GM12873 (cell line): Measurements from ENCODE around the gene ANKRD53.

ENCODE experiments used
- TF ChIP-seq, protein P1 (sequence below): IDR thresholded peaks from 2 replicates; pipeline ENCODE4 v1.5.1; 2012; ENCODE audit warnings: low read depth, mild to moderate bottlenecking, moderate library complexity, low read length, control low read depth; ENCODE audit not compliant: insufficient read depth; ENCODE audit errors: missing control alignments

ANKRD53 gene

DNA sequence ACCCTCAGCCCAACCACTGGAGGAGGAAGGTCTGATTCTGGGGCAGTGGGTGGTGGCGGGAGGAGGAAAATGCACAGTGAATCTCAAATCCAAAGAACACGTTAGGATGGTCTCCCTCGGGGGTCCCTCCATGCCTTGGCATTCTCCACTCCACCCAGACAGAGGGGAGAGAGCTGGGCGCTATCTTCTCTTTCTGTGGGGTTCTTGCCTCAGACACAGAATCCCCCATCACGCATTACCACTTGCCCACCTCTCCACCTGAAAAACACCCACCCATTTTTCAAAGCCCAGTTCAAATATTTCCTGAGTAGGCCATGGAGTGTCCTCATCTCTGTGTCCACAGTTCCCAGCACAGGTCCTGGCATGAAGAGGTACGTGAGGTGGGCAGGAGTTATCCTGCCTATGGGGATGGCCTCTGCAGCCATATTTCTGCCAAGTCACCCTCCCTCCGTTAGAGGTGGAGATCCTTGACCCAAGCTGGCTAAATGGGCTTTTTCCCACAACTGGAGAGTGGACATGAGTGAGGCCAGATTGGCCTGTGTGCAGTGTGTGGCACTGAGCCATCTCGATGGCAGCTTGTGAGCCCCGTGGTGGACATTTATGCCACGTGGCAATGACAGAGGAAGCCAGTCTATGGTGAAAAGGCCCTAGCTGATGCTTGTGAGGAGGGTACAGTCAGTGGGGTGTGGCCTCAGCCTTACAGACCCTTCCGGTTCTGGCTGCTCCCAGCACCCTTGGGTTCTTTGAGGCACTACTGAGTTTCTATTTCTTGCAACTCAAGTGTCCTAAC, 25.7 kb downstream of the ANKRD53 start:
- TF ChIP-seq, protein P1, sequence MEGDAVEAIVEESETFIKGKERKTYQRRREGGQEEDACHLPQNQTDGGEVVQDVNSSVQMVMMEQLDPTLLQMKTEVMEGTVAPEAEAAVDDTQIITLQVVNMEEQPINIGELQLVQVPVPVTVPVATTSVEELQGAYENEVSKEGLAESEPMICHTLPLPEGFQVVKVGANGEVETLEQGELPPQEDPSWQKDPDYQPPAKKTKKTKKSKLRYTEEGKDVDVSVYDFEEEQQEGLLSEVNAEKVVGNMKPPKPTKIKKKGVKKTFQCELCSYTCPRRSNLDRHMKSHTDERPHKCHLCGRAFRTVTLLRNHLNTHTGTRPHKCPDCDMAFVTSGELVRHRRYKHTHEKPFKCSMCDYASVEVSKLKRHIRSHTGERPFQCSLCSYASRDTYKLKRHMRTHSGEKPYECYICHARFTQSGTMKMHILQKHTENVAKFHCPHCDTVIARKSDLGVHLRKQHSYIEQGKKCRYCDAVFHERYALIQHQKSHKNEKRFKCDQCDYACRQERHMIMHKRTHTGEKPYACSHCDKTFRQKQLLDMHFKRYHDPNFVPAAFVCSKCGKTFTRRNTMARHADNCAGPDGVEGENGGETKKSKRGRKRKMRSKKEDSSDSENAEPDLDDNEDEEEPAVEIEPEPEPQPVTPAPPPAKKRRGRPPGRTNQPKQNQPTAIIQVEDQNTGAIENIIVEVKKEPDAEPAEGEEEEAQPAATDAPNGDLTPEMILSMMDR: no peak

DNA sequence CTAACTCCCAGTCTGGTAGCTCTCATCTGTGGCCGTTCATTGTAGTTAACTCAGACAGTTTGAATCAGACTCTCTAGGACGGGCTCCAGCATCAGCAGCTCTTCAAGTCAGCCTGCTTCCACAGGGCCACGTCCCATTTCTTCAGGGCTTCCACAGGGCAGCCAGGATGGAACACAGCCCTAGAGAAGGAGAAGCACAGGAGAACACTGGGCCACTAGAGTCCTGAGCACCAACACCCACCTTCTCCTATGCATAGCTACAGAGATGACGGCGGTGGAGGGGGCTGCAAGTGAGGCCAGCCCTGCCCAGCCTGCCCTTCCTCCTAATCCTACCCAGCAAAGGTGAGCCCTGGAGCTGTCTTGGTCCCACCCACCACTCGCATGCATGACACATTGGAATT, 26.4 kb downstream of the ANKRD53 start:
- TF ChIP-seq, protein P1: no peak

DNA sequence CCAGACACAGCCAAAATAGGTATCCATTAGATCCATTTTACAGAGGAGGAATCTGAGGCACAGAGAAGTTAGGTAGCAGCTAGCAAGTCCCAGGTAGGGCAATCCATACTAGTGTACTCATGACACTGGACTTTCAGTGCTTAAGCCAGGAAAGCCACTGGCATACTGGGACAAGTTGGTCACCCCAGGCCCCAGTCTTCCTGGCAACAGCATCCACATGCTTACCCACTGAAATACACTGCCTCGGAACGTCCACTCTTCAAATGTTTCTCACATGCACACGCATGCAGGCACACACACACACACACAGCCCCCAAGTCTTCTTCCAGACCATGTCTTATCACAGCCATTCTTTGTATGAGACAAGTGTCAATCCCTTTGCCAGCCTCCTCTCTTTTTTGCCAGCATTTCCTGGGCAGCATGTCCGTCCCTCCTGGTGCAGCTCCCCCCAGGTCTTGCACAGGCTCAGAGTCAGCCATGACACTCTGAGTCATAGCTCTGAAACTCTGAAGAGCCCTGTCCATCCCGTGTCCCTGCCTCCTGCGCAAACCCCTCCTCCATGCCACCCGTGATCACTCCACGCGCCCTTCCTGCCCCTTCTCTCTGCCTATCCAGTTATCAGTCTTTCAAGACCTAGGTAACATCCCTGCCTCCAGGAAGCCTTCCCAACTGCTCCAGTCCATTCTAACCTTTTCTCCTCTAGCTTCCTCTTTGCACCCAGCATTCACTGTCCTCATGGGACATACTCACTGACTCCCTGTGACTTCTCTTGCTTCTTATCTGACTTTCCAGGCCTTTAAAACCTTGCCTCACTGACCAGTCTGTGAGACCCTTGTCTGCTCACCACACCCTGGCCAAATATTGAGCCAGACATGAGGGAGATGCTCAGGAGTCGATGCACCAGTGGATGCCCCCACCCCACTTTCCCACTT, 27.1 kb downstream of the ANKRD53 start:
- TF ChIP-seq, protein P1: no peak

DNA sequence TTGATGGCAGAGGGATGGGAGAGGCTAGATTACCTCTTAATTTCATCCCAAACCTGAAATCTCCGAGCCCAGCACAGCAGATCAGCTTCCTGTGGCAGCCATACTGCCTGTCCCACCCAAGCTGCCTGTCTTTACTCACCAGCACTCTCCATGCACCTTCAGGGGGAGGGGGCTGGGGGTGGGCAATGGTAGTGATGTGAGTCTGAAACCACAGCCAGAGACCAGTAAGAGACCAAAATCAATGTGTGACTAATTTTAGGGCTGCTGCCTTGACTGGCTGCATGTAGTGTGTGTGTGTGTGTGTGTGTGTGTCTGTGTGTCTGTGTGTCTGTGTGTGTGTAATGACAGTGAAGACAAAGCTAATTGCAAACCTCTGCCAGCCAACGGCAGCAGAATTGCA, 27.9 kb downstream of the ANKRD53 start:
- TF ChIP-seq, protein P1: no peak

DNA sequence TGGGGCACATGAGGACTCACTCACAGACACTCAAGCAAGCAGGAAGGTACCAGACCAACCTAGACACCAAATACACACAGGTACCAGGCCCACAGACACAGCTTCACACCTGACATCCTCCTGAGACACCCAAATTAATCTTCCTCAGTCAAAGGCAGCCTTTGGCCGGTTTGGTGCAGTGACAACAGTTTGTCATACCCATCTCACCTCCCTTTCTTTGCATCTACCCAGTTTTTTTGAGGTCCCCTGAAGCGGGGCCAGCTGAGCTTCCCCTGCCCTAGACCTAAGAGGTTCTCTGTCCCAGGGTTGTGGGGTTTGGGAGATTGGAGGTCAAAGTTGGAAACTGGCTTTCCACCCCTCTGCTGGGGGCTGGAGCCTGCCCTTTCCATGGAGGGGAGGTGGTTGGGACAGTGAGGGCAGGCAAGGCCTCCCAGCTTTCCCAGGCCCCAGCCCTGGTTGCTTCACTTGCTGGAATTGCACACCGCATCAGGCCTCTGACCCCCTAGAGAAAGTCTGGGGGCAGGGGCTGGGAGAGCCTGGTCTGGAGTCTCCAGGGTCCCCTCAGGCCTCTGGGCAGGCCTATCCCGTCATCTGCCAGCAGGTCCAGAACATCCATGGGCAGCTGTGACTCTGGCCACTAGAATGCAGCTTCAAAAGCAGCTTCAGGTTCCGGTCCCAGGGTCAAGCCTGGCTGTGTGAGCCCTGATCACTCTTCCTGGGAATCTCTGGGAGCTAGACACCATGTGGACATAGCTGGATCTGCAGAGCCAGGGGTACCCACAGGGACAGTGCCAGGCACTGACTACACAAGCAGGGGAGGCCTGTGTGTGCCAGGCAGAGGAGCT, 28.7 kb downstream of the ANKRD53 start:
- TF ChIP-seq, protein P1: no peak

DNA sequence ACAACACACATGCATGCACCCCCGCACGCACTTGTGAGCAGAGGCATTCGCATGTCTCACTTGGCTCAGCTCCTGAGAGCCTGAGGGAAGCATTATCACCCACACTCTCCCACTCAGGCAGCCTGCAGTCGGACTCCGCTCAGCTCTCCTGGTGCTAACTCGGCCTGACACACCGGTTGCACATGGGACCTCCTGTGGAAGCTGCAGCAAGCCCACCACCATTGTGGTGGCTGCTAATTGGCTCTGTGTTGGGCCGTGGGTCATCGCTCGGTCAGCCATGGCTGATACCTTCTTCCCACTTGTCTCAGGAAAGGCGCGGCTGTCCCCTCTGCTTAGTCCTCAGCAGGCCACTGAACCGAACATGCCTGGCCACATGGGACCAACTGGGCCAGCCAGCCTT, 29.9 kb downstream of the ANKRD53 start:
- TF ChIP-seq, protein P1: no peak
